Measurements from ENCODE around the gene VPS16. TPM values are rescaled to one million over a fixed set of nuclear protein-coding genes. Genes with fewer than 3 reads are reported as not detected.

The VPS16 gene
- total RNA-seq, 1 donor from 2014 or later = 51.1 TPM

DNA sequence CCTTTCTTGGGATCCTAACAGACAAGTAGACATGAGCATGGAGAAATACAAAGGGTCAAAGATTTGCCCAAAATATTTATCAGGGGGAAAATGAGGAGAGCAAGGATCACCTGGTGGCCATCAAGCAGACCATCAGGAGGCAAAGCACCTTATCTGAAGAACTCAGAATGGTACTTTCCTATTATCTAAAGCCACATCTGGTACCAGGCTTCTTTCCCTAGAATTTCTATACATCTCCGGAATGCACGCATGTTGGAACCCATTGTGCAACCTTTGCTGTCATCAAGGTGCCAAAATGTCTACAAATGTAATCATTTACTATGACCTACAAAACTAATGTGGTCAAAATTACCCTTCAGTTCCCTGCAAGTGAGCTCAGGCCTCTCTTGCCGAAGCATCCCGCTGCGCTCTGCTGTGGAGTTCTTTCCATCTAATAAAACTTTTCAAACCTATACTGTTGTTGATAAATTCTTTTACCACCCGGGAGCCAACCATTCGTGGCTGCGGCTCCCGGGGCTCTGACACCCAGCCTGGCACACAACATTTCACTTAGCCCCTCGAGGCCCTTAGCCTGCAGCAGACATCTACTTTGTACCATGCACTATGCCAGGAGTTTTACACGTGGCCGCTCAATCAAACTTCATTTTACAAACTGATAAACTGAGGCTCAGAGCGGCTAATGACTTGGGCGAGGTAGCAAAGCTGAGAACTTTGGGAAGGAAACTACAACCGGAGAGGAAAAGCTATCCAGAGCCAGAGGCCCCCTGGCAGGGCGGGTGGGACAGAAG lies 36.3 kb upstream of the VPS16 start:
- peaks cover 29% of the 10 kb centered on the region for H3K4me1 Mint-ChIP-seq (ENCODE audit: unreplicated experiment)
- TF ChIP-seq, protein P1, sequence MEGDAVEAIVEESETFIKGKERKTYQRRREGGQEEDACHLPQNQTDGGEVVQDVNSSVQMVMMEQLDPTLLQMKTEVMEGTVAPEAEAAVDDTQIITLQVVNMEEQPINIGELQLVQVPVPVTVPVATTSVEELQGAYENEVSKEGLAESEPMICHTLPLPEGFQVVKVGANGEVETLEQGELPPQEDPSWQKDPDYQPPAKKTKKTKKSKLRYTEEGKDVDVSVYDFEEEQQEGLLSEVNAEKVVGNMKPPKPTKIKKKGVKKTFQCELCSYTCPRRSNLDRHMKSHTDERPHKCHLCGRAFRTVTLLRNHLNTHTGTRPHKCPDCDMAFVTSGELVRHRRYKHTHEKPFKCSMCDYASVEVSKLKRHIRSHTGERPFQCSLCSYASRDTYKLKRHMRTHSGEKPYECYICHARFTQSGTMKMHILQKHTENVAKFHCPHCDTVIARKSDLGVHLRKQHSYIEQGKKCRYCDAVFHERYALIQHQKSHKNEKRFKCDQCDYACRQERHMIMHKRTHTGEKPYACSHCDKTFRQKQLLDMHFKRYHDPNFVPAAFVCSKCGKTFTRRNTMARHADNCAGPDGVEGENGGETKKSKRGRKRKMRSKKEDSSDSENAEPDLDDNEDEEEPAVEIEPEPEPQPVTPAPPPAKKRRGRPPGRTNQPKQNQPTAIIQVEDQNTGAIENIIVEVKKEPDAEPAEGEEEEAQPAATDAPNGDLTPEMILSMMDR (IDR thresholded peaks at IDR 0.05) = no peak
- peak; percentile 21 for DNase-seq (ENCODE audit: extremely low spot score, unreplicated experiment)
- H3K27ac Mint-ChIP-seq (ENCODE audit: unreplicated experiment) = no peak overlapping the region
- peaks cover 6% of the 10 kb centered on the region for H3K36me3 Mint-ChIP-seq (ENCODE audit: unreplicated experiment)
- peaks cover 35% of the 10 kb centered on the region for H3K27me3 Mint-ChIP-seq (ENCODE audit: unreplicated experiment)
- no peaks in the 10 kb centered on the region for H3K9me3 Mint-ChIP-seq (ENCODE audit: unreplicated experiment)
- H3K4me3 Mint-ChIP-seq (ENCODE audit: unreplicated experiment) = no peak overlapping the region

DNA sequence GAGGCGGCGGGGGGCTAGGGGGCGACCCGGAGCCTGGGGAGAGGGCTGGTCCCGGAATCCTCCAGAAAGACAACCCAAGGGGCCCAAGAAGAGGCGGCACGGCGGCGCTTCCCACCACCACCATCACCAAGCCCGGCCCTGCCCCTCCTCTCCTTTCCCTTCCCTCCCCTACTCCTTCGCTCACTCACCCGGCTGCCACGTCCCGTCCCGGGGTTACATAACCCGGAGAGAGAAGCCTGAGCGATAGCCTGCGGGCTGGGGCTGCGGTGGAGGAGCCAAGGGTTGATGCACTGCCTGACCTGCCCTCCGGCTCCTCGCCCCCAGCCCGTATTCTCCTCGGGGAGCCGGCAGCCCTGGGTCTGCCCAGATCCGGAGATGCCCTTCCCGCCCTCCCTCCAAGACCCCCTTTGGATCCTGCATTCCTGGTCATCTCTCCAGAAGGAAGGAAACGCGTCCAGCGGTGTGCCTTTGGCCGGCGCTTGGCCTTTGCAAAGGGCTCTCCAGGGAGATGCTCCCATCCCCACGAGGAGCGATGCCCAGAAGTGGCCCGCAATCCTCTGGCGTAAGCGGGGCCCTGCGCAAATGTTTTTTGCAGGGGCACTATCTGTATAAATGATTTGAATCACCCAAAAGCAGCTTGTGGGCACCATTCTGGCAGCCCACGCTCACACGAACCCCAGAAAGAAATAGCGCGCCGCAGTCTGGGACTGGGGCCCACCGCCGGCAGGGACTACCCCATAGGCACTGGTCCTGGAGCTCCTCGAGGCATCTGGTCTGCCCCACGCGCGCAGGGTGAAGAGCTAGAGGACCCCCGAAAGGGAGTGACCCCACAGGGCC lies 35.5 kb upstream of the VPS16 start:
- DNase-seq (ENCODE audit: extremely low spot score, unreplicated experiment) = peak; percentile 81
- TF ChIP-seq, protein P1 (IDR thresholded peaks at IDR 0.05) = no peak
- H3K9me3 Mint-ChIP-seq (ENCODE audit: unreplicated experiment) = no peaks in the 10 kb centered on the region
- H3K36me3 Mint-ChIP-seq (ENCODE audit: unreplicated experiment) = peaks cover 6% of the 10 kb centered on the region
- no peak overlapping the region for H3K4me3 Mint-ChIP-seq (ENCODE audit: unreplicated experiment)
- H3K4me1 Mint-ChIP-seq (ENCODE audit: unreplicated experiment) = peaks cover 20% of the 10 kb centered on the region
- no peak overlapping the region for H3K27ac Mint-ChIP-seq (ENCODE audit: unreplicated experiment)
- H3K27me3 Mint-ChIP-seq (ENCODE audit: unreplicated experiment) = peaks cover 35% of the 10 kb centered on the region

DNA sequence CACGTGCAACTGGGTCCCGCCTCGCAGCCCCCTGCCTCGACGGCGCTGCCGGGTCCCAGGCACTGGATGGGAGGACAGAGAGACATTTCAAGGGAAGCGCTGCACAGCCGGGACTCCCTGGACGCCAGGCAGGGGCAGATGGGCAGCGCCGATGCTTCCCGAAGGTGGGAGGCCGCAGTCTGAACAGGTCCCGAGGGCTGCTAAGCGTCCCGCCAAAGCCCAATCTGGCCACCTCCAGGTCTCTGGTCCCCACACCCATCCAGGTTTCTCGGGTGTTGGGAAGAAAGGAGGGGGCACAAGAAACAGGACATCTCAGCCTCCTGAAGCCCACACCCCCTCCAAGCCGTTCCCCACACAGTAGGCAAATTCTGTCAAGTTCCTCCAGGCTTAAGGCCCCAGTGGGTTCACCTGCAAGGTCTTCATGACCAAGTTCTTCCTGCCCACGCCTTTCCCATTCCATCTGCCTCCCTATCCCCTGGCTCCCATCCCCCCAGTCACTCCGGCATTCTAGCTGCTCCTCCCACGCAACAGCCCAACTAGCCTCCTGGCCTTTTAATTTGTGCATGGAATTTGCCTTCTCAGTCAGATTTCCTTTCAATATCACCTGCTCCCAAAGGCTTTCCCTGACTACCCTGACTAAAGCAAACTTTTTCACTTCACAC lies 34.7 kb upstream of the VPS16 start:
- H3K27me3 Mint-ChIP-seq (ENCODE audit: unreplicated experiment) = peaks cover 35% of the 10 kb centered on the region
- H3K4me1 Mint-ChIP-seq (ENCODE audit: unreplicated experiment) = peaks cover 17% of the 10 kb centered on the region
- peak; percentile 34 for DNase-seq (ENCODE audit: extremely low spot score, unreplicated experiment)
- H3K36me3 Mint-ChIP-seq (ENCODE audit: unreplicated experiment) = peaks cover 6% of the 10 kb centered on the region
- TF ChIP-seq, protein P1 (IDR thresholded peaks at IDR 0.05) = no peak
- H3K9me3 Mint-ChIP-seq (ENCODE audit: unreplicated experiment) = no peaks in the 10 kb centered on the region
- no peak overlapping the region for H3K27ac Mint-ChIP-seq (ENCODE audit: unreplicated experiment)
- no peak overlapping the region for H3K4me3 Mint-ChIP-seq (ENCODE audit: unreplicated experiment)

DNA sequence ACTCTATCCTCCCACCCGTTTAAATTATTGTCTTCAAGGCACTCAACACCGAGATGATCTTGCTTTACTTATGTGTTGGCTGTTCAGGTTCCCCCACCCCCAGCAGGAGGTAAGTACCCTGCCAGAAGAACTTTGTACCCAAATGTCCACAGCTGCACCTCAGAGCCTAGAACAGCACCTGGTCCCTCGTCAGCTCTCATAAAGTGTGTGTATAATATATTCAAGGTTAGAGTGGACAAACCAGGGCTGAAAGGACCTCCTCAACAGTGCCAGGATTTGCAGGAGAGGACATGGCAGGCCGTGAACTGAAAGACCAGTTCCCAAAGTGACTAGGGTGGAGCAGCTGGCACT lies 34.2 kb upstream of the VPS16 start:
- Mint-ChIP-seq H3K36me3 (ENCODE audit: unreplicated experiment) (peaks cover 6% of the 10 kb centered on the region), H3K27me3 (ENCODE audit: unreplicated experiment) (peaks cover 32% of the 10 kb centered on the region), H3K4me3 (ENCODE audit: unreplicated experiment) (no peak overlapping the region), H3K9me3 (ENCODE audit: unreplicated experiment) (peaks cover 4% of the 10 kb centered on the region), H3K4me1 (ENCODE audit: unreplicated experiment) (peaks cover 12% of the 10 kb centered on the region), H3K27ac (ENCODE audit: unreplicated experiment) (no peak overlapping the region)
- TF ChIP-seq, protein P1 (IDR thresholded peaks at IDR 0.05) = no peak
- peak; percentile 46 for DNase-seq (ENCODE audit: extremely low spot score, unreplicated experiment)
